SW480 (cell line): ENCODE results near the gene ZDHHC11.
"Not testable (repeated sequence)": the region's sequence is repeated elsewhere in the genome, so short reads cannot be mapped to it uniquely, and the experiment has no call there.

Source experiments
- DNase-seq: peaks from one replicate; pipeline ENCODE4 v3.0.0-alpha.2; 2016; ENCODE audit warnings: low spot score

ZDHHC11 gene

DNA sequence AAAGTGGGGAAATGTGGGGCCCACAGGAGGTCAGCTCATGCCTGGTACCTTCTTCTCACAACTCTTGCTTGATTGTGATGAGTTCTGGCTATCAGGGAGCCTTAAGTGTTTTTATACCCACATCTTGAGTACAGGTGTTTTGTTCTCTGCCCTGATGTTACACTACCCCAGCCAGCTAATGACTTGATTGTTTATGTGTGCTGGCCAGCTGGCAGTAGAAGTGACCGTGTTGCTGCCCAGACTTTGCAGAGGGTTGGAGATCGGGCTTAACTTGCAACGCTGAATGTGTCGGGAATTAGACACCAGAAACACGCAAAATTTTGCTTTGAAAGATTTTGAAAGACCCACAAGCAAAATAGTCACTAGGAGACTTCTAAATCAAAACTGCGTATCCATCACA is 49.3 kb downstream of the ZDHHC11 start:
- no peak for DNase-seq

- not testable (repeated sequence) for DNase-seq
Measured at GRCh38 chr5:801055-801454, 49.7 kb downstream of the ZDHHC11 start.

DNA sequence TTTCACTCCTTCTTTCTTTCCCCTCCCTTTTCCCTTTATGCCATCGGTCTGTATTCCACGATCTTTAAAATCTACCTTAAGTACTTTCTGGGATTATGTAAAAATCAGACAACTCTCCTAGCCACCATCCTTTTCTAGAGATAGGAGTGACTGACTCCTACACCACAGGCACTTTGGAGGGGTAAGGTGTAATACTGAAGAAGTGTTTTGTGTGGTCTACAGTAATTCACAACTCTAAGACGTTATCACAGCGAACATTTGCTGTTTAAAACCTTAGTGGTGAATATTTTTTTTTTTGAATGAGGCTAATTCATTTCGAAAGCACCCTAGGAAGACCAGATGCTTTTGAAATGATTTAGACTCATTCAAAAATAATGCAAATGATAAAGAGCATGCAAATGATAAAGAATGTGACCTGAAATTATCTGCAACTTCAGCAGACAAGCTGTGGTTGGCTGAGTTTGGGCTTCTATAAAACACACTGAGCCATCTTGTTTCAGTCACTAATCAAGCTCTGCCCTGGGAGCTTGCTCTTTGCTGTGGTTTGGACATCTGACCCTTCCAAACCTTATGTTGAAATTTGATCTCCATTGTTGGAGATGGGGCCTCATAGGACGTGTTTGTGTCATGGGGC is 52.2 kb downstream of the ZDHHC11 start:
- DNase-seq, result not testable (repeated sequence)

- DNase-seq, result not testable (repeated sequence)
Measured at GRCh38 chr5:797986-798385, 52.8 kb downstream of the ZDHHC11 start.

DNA sequence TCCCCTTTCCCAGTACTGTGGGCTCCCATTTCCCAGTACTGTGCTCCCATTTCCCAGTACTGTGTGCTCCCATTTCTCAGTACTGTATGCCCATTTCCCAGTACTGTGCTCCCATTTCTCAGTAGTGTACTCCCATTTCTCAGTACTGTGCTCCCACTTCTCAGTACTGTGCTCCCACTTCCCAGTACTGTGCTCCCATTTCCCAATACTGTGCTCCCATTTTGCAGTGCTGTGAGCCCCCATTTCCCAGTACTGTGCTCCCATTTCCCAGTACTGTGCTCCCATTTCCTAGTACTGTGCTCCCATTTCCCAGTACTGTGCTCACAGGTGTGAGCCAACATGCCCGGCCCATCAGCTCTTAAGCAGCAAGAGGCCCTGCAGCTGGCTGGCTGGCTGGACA is 54.9 kb downstream of the ZDHHC11 start:
- not testable (repeated sequence) for DNase-seq

GRCh38 chr5:794948-795347 is 55.8 kb downstream of the ZDHHC11 start:
- not testable (repeated sequence) for DNase-seq

DNA sequence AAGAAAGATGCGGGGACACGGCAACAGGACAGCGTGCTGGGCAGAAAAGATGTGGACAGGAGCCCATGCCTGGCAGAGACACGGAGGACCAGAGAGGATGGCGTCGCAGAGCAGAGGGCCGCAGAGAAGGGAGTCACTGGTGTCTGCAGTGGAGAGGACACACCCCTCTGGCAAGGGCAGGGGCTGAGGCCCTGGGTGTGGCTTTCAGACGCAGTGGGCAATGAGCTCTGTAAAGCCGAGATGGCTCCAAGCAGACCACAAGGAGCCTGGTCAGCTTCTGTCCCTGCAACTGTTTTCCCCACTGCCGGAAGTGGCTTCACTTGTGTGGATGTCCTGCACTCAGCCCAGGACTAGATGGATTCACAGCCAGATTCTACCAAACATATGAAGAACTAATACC is 62.1 kb downstream of the ZDHHC11 start:
- DNase-seq, result not testable (repeated sequence)

- not testable (repeated sequence) for DNase-seq
Measured at GRCh38 chr5:787857-788233, 62.9 kb downstream of the ZDHHC11 start.

- not testable (repeated sequence) for DNase-seq
Measured at GRCh38 chr5:787224-787856, 63.4 kb downstream of the ZDHHC11 start.

- not testable (repeated sequence) for DNase-seq
Measured at GRCh38 chr5:785181-785705, 65.5 kb downstream of the ZDHHC11 start.

DNA sequence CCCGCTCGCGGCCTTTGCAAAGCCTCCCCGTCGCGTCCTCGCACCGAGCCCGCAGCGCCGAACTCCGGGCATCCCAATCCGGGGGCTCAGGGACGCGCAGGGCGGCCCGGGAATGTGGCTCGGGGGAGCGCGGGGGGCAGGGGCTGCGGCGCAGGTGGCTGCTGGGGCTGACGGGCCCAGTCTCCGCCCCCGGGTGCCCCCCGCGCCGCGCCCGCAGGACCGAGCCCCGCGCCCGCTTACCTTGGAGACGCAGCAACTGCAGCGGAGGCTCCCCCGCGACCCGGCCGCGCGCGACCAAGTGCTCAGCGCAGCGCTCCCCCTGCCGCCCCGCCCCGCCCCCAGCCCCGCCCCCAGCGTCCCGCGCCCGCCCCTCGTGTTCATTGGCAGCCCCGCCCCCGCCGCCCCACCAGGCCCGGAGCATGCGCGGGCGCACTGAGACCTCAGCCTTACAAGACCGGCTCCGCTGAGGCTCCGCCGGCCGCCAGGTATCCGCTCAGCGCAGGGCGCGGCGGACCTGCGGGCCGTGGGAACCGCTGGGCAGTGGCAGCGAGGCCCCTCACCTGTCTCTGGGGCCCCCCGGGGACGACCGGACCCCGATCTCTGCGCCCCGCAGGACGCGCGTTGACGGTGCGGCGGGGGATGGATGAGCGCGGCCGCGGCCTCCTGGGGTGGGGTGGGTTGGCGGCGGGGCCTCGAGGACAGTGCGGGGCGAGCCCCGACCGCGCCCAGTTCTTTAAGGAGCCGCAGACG is 66.2 kb downstream of the ZDHHC11 start, which contains the start of gene ZDHHC11B:
Gene ZDHHC11B (minus strand): TSS at position 302 of the 750 bp plus-strand sequence. CDS start 17,810 bp downstream, outside the sequence.
- peak; percentile 82 for DNase-seq

- peak; percentile 35 for DNase-seq
Measured at GRCh38 chr5:783881-784427, 66.8 kb downstream of the ZDHHC11 start.

DNA sequence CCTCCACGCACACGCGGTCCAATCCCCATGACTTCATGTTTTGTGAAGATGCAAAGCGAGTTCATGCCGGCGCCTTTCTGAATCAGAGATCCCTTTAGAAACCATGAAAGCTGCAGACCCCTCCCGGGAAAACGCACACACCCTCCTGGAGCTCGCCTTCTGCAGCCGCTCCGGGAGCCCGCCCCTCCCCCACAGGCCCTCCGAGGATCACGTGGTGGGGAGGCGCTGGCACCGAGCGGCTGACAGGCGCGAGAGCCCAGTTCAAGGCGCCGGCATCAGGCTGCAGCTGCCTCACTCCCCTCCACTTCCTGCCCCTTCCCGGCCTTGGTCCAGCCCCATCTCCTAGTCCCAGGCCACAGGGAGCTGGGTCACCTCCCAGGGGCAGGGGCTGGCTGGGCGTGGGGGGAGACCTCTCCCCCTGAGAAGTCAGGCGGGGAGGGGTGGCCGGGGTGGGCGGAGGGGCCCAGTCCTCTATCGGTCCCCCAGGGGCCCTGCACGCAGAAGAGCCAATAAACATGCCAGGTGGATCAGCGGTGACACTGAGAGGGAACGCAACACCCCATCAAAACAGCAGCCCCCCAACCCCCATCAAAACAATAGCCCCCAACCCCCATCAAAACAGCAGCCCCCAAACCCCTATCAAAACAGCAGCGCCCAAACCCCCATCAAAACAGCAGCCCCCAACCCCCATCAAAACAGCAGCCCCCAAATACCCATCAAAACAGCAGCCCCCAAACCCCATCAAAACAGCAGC is 67.6 kb downstream of the ZDHHC11 start:
- DNase-seq, result not testable (repeated sequence)

DNA sequence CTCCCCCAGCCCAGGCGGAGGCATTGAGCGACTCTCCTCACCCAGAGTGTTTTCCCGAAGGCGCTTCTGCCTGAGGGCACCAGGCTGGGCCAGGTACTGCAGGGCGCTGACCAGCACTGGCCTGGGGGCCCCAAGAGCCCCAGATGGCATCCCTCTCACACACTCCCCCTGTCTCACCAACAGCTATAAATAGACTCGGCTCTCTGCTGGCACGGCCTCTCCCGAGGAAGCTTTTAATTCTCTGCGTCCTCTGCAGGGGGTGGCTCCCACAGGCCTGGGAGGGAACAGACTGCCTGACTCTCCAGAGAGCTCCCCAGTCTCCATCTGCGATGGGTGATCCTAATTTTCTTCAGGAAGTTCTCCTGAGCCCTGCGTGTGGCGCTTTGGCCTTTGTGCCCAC is 68.4 kb downstream of the ZDHHC11 start:
- DNase-seq, result not testable (repeated sequence)

GRCh38 chr5:780571-780970 is 70.2 kb downstream of the ZDHHC11 start:
- not testable (repeated sequence) for DNase-seq

- DNase-seq, result not testable (repeated sequence)
Measured at GRCh38 chr5:778967-779366, 71.8 kb downstream of the ZDHHC11 start.

DNA sequence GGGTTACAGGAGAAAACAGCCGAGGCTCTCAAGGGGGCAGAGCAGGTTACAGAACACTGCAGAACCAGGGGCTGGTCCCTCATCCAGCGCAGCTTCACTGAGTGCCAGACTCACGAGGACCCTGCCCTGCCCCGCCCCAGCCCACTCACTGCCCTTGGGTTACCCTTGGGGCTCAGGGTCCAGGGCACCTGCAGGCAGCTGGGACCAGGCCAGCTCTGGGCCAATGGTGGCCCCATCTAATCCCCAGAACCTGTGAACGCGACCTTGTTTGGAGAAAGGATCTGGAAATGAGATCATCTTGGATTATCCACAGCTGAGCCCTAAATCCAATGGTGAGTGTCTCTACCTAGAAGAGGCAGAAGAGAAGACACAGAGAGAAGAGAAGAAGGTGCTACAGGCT is 72.4 kb downstream of the ZDHHC11 start:
- not testable (repeated sequence) for DNase-seq

DNA sequence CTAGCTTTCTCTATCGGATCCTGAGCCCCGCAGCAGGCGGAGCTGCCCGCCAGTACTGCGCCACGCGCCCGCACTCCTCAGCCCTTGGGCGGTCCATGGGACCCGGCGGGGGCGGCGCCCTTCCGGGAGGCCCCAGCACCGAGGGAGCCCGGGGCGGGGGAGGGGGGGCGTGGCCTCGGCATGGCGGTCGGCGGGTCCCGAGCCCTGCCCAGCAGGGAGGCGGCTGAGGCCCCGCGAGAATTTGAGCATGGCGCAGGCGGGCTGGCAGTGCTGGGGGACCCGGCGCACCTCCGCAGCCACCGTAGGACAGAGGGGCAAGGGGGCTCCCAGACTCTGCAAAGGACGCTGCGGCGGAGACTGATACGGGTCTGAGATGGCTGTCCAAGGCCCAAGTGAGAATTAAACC is 73.0 kb downstream of the ZDHHC11 start:
- no peak for DNase-seq

DNA sequence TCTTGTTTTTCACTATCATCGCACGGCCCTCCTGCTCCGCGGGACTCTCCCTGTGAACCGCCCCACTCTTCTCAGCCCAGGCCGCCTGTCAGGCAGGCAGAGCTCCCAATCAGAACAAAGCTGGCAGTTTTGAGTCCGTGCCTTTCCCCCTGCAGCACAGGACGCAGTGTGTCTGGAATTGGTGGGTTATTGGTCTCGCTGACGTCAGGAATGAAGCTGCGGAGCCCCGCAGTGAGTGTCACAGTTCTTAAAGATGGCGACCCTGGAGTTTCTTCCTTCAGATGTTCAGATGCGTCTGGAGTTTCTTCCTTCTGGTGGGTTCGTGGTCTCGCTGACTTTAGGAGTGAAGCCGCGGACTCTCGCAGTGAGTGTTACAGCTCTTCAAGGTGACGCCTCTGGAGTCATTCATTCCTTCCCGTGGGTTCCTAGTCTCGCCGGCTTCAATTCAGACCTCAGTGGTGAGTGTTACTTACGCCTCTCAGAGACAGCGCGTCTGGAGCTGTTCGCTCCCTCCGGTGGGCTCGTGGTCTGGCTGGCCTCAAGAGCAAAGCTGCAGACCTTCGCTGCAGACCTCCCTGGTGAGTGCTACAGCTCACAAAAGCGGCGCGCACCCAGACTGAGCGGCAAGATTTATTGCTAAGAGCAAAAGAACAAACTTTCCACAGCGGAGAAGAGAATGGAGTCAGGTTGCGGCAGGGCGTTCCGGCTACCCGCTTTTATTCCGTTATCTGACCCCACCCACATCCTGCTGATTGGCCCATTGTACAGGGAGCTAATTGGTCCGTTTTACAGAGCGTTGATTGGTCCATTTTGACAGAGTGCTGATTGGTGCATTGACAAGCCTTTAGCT is 73.7 kb downstream of the ZDHHC11 start:
- DNase-seq, result no peak

DNA sequence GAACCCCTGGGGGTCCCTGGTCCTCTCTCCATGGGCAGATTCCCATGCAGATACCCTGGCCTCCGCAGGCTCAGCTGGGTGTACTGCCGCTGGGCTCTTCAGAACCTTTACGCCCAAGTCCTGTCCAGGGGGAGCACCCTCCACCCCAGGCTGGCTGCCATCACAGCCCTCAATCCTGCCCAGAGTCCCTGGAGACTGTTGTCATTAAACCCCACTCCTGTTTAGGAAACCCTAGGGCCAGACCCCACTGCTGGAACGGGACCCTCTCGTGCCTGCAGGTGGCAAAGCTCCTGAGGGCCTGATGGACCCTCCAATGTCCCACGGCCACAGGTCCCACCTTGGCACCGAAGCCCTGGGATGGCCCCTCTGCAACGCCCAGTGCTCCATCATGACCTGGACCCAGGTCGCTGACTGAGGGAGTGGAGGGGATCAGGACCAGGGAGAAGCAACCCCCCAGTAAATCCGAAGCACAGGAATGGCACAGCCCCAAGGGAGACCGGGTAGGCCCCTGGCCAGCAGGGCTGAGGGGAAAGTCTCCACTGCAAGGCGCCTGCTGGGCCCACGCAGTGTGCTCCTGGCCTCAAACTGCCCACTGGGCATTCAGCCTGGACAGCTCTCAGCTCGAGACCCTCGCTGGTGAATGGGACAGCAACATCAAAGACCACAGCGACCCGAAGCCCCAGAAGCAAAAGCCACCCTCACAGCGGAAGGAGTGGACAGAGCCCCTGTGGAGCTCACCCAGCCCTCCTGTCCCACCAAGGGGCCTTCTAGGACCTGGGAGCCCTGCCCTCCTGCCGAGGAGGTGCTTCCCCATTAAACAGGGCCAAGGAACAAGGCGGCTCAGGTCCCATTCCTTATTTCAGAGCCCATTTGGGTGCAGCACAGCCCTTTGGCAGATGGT is 74.6 kb downstream of the ZDHHC11 start:
- no peak for DNase-seq
